Fibroblast of the aortic adventitia (primary cell): ENCODE results near the gene DLAT. TPM values are rescaled to one million over a fixed set of nuclear protein-coding genes. Genes with fewer than 3 reads are reported as not detected.
"Not testable (repeated sequence)": the region's sequence is repeated elsewhere in the genome, so short reads cannot be mapped to it uniquely, and the experiment has no call there.

Experiments
- DNase-seq: peaks from one replicate; pipeline ENCODE4 v3.0.0-alpha.2; 2010; ENCODE audit warnings: low read depth
- H3K4me3 ChIP-seq: 2 replicates; pipeline ENCODE4 v1.5.1; 2011; ENCODE audit warnings: low read depth, mild to moderate bottlenecking, control low read depth, low read length, moderate library complexity
- total RNA-seq: library from RNA; depleted of rRNA; stranded (reverse); fragments of >200 nt; gene quantifications from 2 replicates; pipeline ENCODE4 v1.2.3, GENCODE V29; 2012; ENCODE audit warnings: low replicate concordance
- TF ChIP-seq, protein P1 (sequence below): IDR thresholded peaks from 2 replicates; pipeline ENCODE4 v1.5.1; 2011; ENCODE audit warnings: mild to moderate bottlenecking, low read length, control low read depth, inconsistent platforms; ENCODE audit not compliant: insufficient read depth

DLAT gene
- total RNA-seq, 1 donor: 35.0 TPM

DNA sequence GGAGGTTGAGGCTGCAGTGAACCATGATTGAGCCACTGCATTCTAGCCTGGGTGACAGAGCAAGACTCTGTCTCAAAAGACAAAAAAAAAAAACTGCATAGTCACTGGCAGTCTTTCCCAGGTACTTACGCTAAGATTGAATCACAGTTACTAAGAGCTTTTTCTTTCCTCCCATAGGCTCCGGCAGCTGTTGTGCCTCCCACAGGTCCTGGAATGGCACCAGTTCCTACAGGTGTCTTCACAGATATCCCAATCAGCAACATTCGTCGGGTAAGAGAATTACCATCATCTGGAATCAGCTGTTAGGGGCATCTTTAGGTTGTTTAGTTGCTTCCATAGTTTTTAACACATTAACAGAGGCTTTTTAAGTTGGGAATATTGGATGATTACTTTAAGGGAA is 19.8 kb downstream of the DLAT start:
- no peak for DNase-seq
- TF ChIP-seq, protein P1, sequence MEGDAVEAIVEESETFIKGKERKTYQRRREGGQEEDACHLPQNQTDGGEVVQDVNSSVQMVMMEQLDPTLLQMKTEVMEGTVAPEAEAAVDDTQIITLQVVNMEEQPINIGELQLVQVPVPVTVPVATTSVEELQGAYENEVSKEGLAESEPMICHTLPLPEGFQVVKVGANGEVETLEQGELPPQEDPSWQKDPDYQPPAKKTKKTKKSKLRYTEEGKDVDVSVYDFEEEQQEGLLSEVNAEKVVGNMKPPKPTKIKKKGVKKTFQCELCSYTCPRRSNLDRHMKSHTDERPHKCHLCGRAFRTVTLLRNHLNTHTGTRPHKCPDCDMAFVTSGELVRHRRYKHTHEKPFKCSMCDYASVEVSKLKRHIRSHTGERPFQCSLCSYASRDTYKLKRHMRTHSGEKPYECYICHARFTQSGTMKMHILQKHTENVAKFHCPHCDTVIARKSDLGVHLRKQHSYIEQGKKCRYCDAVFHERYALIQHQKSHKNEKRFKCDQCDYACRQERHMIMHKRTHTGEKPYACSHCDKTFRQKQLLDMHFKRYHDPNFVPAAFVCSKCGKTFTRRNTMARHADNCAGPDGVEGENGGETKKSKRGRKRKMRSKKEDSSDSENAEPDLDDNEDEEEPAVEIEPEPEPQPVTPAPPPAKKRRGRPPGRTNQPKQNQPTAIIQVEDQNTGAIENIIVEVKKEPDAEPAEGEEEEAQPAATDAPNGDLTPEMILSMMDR: no peak
- H3K4me3 ChIP-seq: no peak overlapping the region

DNA sequence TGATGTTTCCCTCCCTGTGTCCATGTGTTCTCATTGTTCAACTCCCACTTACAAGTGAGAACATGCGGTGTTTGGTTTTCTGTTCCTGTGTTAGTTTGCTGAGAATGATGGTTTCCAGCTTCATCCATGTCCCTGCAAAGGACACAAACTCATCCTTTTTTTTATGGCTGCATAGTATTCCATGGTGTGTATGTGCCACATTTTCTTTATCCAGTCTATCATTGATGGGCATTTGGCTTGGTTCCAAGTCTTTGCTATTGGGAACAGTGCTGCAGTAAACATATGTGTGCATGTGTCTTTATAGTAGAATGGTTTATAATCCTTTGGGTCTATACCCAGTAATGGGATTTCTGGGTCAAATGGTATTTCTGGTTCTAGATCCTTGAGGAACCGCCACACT is 21.4 kb downstream of the DLAT start:
- not testable (repeated sequence) for DNase-seq, H3K4me3 ChIP-seq

DNA sequence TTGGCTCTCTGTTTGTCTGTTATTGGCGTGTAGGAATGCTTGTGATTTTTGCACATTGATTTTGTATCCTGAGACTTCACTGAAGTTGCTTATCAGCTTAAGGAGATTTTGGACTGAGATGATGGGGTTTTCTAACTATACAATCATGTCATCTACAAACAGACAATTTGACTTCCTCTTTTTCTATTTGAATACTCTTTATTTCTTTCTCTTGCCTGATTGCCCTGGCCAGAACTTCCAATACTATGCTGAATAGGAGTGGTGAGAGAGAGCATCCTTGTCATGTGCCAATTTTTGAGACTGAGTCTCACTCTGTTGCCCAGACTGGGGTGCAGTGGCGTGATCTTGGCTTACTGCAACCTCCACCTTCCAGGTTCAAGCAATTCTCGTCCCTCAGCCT is 23.0 kb downstream of the DLAT start:
- not testable (repeated sequence) for DNase-seq

DNA sequence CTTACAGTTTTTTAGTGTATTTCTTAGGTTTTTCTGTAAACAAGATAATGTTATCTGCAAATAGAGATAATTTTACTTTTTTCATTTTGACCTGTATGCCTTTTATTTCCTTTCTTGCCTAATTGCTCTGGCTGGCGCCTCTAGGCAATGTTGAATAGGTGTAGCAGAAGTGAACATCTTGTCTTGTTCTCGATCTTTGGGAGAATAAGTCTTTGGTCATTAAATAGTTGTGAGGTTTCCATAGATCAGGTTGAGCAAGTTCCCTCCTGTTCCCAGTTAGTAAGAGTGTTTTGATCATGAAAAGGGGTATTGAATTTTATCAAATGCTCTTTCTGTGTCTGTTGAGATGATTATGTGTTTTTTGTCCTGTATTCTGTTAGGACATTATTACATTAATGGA is 24.6 kb downstream of the DLAT start:
- TF ChIP-seq, protein P1: no peak
- no peak overlapping the region for H3K4me3 ChIP-seq
- no peak for DNase-seq

More for the DNA sequence above, 23.0 kb downstream of the DLAT start:
- H3K4me3 ChIP-seq: not testable (repeated sequence)

DNA sequence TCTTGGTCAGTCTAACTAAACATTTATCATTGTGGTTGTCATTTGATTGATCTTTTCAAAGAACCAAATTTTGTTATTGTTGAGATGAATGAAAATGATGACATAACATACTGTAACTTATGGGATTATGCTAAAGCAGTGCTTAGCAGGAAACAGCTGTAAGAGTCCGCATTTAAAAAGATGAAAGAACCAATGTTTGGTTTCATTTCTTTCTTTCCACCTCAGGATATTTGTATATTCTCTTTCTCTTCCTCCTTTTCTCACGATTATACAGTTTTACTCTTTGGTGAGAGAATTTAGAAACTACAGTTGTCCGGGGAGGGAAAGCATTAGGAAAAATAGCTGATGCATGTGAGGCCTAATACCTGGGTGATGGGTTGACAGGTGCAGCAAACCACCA is 25.5 kb downstream of the DLAT start:
- DNase-seq: no peak
- H3K4me3 ChIP-seq: no peak overlapping the region
- TF ChIP-seq, protein P1: no peak

DNA sequence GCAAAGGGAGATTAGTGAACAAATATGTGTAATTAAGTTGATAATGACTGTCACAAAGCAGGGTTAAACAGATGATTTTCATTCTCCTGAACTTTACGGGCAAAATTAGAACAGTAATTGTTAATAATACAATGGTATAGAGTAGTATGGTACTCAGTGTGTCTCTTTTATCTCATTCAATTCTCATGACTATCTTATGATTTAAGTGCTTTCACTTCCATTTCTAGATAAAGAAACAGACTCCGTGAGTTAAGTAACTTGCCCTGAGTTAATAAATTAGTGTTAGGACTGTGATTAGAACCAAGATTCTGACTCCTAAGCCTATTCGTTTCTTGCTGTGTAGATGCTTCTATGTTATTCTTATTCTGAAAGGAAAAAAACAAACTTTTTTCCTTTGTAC is 26.6 kb downstream of the DLAT start:
- DNase-seq: no peak
- TF ChIP-seq, protein P1: no peak
- no peak overlapping the region for H3K4me3 ChIP-seq

DNA sequence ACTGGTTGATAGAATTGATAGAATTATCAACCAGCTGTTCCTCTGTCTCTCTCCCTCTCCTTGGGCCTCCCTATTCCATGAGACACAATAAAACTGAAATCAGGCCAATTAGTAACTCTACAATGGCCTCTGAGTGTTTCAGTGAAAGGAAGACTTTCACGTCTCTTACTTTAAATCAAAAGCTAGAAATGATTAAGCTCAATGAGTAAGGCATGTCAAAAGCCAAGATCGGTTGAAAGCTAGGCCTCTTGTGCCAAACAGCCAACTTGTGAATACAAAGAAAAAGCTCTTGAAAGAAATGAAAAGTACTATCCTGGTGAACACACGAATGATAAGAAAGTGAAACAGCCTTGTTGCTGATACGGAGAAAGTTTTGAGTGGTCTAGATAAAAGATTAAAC is 32.0 kb downstream of the DLAT start:
- H3K4me3 ChIP-seq: no peak overlapping the region
- TF ChIP-seq, protein P1: no peak
- no peak for DNase-seq

DNA sequence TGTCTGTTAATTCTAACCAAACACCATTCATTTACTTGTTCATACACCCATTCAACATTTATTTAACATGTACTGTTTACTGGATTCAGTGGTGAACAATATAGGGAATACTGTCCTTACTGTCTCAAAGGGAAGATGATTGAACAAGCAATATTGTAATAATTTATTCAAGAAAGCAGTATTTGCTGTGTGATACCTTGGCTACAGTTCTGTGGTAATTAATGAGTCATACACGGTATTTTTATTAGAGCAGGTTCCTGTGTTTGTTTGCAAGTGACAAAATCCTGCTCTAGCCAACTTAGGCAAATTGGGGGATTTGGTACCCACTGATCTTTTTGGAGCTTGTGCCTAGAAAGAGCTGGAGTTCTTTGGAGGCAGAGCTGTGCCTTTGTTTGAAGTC is 32.9 kb downstream of the DLAT start:
- DNase-seq: no peak
- no peak overlapping the region for H3K4me3 ChIP-seq
- TF ChIP-seq, protein P1: no peak
